Fibroblast of skin of scalp (primary cell): ENCODE data around the gene PARP12.
A peak's percentile ranks its signal among the peaks of the same experiment; 100 is the strongest.

ENCODE experiments used
- DNase-seq: peaks from one replicate; pipeline ENCODE4 v3.0.0-alpha.2; 2013

PARP12 gene

DNA sequence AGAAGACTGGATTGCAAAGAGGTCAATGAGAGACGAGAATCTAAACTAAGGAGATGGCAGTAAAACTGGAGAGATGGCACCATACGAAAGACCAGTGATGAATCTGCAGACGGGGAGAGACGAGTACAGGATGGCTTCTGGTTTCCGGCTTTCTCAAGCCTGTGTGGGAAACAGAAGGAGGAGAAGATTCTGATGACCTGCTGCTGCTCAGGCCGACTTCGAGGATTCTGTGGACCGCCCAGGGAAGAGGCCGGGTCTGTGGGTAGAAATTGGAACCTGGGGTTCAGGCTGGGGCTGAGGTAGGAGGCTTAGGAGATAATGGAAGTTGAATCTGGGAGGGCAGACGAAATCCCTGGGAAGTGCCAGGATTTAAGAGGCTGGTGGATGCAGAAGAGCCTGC is 48.6 kb downstream of the PARP12 start:
- DNase-seq, result no peak

DNA sequence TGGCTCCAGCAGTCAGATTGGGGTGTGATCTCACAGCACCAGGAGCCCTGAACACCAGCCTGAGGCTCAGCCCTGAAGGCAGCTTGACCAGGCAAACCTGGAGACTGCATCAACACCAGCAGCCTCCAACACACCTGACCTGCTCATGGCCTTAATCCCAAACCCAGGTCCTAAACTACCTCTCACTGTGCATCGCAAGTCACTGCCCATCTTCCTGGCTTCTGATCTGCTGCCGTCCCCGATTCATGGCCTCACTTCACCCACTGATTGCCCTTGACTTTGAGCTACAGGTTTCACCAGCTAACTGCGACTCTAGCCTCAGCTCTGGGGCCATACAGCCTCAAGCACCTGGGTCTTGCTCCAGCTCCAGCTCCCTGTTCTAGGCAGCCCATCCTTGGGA is 49.1 kb downstream of the PARP12 start:
- no peak for DNase-seq

DNA sequence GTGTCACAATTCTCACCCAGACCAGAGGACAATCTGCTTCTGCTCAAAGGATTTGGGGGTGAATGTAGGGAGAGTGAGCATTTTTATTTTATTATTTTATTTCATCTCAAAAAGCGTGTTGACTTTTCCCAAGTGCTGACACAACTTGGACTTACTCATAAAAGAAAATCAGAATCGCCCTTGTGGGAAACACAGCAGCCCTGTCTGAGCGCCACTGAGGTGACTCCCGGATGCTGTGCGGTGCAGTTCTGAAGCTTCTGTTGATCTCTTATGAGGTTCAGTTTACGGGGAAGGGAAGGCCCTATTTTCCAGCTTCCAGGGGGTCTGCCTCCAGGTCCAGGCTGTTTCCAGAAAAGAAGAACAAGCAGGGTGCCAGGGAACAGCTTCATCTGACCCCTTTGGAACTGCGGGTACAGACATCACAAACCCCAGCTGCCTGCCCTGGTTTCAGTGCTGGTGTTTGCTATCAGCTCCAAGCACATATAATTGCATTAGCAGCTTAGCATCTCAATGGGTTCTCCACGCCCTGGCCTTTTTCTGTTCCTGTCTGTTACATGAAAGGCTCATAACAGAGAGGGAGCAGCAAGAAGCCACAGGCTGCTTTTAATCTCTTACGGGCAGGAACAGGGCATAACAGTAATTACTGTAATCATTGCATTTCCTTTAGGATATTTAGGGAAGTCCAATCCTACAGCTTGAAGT is 52.4 kb downstream of the PARP12 start:
- DNase-seq, result no peak

DNA sequence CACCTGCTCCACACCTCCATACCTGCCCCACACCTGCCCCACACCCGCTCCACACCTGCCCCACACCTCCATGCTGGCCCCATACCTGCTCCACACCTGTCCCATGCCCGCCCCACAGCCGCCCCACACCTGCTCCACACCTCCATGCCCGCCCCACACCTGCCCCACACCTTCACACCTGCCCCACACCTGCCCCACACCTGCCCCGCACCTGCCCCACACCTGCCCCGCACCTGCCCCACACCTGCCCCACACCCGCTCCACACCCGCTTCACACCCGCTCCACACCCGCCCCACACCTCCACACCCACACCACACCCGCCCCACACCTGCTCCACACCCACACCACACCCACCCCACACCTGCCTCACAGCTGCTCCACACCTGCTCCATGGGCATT is 53.0 kb downstream of the PARP12 start:
- DNase-seq, result no peak

DNA sequence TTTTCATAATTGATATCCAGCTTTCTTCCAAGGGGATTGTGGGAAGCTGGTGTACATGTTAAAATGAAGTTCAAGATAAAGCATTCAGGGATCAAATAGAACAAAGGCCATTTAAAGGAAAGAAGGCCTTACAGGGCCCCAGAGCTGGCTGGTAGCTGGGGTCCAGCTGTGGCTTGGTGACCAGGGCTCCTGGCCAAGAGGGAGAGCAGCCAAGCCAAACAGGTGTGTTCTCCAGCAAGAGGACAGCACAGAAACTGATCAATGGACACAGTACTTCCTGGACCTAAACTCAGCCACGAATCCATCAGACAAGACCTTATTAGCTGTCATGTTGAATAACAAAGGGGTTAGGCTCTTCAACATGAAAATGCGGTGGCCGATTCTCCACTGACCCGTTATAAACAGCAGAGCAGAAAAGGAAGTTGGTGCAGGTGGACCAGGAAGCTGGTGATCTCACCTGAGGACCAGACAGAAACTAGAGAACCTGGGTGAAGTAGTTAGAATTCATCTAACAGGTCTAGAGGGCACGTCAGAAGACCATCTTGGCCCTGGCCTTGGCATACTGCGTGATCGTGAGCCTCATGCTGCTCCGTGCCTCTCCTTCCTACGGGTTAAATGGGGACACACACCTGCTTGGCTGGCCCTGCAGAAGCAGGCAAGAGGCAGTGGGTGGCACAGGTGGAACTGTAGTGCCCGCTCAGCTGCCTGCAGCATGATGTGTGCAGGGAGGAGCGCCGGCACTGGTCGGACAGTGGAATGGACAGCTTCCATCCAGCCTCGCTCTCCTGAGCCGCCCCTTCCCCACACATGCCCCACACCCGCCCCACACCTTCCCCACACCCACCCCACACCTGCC is 53.8 kb downstream of the PARP12 start:
- no peak for DNase-seq

DNA sequence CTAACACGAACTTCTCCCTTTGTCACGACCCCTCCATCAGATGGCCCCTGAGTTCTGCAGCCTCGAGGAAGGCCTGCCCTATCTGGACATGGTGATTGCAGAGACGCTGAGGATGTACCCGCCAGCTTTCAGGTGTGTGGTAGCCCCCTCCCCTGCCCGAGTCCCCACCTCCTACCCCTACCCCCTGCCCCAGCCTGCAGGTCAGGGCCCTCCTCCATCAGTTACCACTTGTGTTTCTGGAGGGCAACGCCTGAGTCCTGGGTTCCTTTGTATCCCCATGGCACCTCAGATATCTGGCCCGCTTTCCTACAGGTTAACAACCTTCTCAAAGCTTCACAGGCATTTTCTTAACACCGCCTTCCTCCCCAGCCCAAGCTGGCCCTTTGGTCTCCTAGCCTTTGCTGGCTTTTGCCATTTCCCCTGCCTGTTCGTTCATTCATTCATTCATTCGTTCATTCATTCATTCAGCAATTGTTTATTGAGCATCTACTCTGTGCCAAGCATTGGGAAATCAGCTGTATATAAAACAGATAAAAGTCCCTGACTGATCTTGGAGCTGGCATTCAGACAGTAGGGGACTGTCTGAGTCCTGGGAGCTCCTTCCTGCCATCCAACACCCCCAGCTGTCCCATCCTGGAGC is 55.6 kb downstream of the PARP12 start:
- no peak for DNase-seq

DNA sequence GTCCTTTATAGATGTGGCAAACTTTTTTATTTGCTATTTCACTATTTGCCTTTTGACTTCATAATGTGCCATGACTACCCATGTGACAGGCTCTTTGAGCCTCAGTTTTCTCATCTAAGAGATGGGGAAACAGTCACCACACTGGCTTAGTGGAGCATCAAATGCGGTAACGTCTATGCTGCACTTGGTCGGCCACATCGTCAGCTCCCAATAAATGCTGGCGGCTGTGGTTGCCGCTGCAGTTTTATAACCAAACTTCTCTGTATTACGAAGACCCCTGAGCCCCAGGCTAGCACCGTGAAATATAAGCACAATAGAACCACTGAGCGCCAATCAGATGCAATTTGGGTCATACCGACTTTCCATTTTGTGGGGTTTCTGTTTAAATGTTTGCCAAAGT is 56.2 kb downstream of the PARP12 start:
- no peak for DNase-seq

DNA sequence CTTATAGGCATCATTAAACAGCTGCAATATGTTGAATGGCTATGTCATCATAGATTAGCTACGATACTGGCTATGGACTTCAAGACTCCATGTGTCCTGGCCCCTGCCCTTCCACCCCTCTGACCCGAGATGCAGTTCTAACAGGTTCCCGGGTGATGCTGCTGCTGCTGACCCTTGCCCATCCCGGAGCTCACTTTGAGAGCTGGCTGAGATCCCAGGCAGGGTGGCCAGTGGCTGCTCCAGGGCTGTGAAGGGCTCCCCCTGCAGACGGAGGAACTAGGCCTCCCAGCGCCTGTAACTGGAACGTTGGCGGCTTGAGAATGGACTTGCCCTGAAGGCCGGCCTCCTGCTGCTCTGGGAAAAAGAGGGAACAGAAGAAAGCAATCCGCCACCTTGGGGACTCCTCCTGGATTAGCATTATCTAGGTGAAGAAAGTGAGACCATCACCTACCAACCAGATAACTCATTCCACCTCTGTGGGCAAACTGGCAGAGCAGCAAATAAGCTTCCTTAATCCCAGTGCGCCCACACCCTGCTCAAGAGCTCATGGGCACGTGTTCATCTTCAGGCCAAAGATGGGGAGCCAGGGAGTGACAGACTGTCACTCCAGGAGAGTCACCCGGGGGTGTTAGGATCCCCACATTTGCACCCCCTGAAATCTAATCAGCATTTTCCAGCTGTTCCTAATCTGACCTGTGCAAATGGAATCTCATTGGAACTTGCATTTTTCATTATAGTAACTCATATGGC is 56.8 kb downstream of the PARP12 start:
- peak; percentile 31 for DNase-seq

DNA sequence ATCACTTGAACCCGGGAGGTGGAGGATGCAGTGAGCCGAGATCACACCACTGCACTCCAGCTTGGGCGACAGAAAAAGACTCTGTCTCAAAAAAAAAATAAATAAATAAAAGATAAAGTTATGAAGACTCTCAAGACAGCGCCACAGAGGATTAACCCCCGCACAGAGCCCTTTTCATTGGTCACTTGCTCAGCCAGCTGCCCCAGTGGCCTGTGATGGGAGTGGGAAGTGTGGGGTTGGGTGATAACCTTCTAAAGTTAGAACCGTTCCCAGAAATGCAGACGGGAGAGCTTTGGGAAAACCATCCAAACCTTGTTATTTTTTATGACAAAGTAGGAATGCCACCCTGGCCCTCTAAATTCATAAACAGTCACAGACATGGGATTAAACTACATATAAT is 57.4 kb downstream of the PARP12 start:
- no peak for DNase-seq

DNA sequence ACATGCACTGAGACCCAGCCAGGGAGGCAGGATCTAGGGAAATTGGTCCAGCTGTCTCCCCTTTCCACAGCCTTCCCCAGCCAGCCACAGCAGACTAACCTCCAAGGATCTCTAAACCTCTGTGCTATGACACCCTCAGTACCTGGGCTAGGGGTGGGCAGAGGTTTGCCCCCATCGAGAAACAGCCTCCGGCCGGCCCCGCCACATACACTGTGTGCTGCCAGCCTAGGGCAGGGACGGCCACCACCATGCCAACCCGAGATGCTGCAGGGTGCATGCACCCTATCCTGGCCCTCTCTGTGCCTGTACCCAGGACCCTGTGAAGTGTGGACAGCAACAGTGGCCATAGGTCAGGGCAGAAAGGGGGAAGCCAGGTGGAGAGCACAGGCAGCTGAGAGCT is 58.1 kb downstream of the PARP12 start:
- no peak for DNase-seq

DNA sequence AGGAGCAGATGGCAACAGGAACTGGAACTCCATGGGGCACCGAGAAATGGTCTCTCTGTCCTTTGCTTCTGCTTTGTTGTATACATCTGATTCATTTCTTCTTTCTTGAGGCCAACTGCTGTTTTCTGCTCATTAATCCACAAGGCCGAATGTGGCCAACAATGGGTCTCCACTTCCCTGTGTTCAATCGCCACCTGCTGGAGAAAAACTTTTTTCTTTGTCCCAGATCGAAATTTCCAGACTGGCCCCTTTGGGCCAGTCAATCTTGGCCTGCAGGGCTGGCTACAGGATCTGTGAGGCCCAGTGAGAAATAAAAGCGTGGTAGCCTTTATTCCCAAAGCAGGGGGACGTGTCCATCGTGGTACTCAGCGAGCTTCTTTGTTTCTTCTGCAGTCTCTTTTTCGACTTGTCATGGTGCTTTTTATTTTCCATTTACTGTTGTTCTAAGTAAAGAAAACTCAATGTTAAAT is 58.8 kb downstream of the PARP12 start:
- DNase-seq, result peak; percentile 68

DNA sequence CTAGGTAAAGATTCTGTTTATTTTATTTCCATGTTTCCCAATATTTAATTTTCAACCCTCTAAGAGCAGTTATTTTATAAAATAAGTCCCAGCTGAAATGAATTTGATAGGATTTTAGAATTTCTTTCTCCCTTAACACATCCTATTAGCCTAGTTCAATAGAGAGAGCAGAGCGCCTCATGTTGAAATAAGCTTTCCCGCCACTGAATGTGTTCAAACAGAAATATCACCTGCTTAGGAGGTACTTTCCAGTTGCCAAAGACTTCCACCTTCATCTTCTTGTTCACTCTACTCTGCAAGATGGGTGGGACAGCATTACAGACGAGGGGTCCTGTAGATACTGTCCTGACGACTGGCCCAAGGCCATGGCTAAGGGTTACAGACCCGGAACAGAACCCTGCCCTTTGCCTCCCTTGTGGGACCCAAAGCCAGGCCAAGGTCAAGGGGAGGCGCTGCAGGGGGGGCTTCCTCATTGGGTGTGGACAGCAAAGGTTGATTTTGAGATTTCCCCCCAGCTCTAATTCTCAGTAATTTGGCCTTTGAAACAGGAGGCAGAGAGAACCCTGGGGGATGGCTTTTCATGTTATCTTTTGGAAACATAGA is 62.0 kb downstream of the PARP12 start:
- no peak for DNase-seq

DNA sequence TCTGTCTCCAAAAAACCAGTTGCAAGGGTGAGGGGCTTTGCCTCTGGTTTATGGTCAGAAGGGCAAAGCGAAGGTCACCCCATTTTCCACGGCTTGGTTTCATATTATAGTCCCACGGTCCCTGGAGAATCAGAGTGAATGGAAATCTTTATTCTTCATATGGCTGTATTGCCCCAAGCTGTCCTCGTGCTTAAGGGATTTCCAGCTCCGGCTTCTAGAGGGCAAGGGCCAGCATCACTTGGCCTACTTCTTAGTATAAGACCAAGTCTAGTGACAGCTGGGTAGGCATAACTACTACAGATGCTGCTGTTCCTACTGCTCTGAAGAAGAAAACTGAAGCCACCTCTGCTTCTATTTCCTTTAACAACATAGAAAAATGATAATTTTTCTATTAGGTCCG is 63.2 kb downstream of the PARP12 start:
- DNase-seq, result no peak

DNA sequence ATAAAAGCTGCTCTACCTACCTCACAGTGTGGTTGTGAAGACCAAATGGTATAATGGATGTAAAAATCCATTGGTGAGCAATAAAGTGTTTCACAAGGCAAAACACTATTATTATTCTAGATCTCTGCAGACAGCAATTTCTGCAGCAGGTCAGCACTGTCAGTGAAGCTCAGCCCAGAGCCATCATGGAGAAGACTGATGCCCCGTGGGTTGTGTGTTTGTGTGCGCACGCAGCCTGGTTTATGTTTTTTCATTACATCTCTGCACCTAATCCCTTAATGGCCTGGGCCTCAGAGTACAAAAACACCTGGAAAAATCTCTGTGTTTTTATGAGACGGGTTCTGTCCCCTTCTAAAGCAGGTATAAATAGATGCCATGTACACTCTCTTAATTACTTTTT is 64.2 kb downstream of the PARP12 start:
- no peak for DNase-seq

DNA sequence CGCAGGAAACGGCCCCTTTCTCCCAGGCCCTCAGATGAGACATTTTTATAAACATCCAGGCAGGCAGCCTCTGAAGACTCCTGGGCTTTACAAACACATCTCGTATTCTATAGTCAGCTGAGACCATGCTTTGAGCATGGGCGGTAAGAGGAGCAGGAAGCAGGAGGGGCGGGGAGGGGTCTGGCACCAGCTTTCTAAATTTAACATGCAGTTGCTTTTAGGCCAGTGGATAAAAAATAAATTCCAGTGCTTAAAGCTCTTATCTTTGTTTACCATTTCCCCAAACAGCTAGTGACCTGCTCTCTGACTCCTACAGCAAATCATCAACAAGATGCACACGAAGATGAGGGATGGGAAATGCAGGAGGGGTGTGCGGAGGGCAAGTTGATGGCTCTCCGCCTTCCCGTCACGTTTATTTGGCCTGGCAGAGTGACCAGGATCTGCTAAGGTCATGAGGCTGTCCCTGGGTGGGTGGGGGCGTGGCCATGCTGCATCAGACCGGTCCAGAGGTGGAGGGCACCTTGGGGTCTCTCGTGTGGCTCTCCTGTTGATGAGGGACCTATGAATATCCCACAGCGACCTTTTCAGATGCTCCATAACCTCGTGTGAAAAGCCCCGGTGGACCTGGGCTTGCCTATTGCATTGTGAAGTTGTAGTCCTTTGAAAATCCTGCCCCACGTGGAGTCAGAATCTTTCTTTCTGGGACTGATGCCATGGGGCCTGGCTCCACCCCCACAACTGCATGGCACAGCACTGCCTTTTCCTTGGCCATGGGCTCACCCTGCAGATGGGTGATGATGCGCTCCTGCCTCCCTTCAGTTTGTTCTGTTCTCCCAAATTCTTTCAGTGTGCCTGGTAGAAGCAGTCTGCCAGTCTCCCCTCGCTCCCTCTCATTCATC is 67.5 kb downstream of the PARP12 start:
- DNase-seq, result peak; percentile 24

DNA sequence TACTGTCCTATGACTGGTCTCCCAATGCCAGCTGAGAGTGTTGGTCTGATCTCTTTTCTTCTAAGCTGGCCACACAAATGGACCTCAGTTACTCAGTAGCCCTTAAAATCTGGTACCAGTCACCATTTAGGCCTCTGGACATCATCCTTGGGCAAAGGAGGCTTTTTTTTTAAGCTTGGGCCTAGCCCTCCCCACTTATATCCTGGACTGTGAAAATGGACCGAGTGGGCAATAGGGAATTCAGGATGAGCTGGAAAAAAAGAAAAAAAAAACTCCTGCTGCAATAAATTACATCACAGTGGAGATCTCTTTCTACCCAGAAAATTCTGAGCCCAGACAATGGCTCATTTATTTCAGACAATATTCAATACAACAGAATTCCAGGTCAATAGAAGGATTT is 68.4 kb downstream of the PARP12 start:
- no peak for DNase-seq

DNA sequence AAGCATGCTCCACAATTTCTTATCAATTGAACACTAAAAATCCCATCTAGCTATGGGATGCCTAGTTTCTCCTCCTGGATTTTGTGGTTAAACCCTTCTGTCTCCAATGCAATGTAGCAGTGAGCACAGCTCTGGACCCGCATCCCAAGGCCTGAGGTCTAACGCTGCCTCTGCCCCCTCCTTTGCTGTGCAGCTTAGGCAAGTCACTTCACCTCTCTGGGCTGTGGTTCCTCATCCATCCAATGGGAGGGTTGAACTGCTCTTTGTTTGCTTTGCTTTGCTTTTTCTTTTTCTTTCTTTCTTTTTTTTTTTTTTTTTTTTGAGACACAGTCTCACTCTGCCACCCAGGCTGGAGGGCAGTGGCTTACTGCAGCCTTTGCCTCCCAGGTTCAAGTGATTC is 69.2 kb downstream of the PARP12 start:
- DNase-seq, result no peak

DNA sequence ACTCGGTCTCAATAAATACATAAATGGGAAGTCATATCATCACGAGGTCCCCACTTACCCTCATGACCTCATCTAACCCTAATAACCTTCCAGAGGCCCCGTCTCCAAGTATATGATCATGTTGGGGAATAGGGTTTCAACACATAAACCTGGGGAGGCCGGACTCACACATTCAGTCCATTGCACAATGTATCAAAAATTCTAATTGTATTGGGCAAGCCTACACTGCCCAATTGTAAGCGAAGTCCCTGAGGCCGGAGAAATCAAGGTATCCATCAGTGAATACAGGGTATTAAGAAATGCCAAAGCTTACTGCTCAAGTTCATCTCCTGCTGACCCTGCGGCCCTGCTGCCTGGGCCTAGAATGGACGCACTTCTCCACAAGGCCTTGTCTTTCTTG is 69.6 kb downstream of the PARP12 start:
- DNase-seq, result no peak

DNA sequence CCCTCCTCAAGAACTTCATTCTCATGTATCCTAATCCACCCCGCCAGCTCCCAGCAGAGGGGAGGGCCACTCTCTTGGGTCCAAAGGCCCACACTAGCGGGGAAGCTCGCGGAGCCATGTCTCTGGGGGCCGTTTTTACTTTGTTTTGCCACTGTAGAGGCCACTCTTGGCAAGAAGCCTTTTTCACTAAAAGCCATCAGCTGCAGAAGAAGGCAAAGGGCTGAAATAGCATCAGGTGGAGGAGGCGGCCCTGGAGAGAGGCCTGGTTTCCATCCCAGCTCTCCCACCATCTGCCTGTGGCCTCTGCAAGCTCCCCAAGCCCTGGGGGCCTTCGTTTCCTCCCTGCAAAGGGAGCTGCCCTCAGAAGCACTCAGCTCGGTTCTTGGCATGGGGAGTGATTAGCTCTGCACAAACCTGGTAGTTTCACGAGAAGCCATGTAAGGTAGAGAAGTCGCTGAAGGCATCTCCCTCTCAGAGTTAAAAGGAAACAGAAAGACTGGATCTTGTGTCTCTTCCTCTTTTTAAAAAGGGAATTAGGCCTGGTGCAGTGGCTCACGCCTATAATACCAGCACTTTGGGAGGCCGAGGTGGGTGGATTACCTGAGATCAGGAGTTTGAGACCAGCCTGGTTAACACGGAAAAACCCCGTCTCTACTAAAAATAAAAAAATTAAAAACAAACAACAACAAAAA is 70.3 kb downstream of the PARP12 start:
- no peak for DNase-seq

DNA sequence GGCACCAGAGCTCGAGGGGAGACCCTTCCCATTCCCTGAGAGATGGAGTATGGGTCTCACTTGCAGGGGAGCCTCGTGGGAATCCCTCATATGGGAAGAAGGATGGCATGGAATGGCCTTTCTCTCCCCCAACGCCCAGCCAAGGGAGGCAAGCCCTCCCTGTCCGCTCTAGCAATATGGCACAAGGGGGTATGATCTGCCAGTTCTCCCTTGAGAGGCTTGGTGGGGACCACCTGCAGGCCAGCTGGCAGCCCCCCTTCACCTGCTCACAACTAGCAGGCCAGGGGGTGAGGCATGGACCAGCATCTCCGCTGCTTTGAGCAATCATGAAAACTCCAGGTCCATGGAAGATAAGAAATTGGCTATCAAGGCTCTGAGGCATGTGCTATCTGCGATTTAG is 70.8 kb downstream of the PARP12 start:
- DNase-seq, result no peak

DNA sequence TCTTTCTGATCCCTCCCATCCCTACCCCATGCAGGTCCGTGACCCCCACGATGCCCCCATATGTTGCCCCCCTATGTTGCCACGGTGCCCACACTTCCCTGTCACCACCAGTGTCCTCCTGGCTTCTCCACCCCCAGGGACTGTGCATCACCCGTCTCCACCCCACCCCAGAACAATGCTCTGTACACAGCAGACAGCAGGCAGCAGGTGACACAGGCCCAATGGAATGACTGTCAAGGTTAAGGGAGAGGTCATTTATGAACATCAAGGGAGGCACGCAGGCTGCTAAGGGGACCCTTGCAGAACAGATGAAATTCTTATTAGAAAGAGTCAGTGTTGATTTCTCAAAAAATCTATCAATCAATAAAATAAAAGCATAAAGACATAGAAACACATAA is 71.5 kb downstream of the PARP12 start:
- DNase-seq, result no peak
